Natural killer cell (primary cell): ENCODE measurements around the gene LCNL1. TPM values are rescaled to one million over a fixed set of nuclear protein-coding genes. Genes with fewer than 3 reads are reported as not detected.

Source experiments
- ATAC-seq, 3 donors: fragments of 150-1000 bp in 2 of 3; fragments of 200-7000 bp in 1 of 3; cut with Tn5 transposase; 1 replicate in 1 of 3; 2 replicates in 2 of 3; pipeline ENCODE4 v1.10.0; 2021; ENCODE audit warnings: mild to moderate bottlenecking in 2 of 3, moderate library complexity in 2 of 3
- DNase-seq, 2 donors: peaks; one replicate each; pipeline versions ENCODE4 v3.0.0 to v3.0.0-alpha.2; 2013 to 2021; ENCODE audit warnings: mixed read lengths in 1 of 2
- H3K27ac ChIP-seq: one replicate; pipeline ENCODE4 v1.5.1; 2013; ENCODE audit warnings: mild to moderate bottlenecking, low read length
- H3K27me3 ChIP-seq: one replicate; pipeline ENCODE4 v1.6.1; 2013; ENCODE audit warnings: low read length; ENCODE audit not compliant: control insufficient read depth, insufficient read depth
- H3K36me3 ChIP-seq: one replicate; pipeline ENCODE4 v1.6.1; 2013; ENCODE audit warnings: low read length; ENCODE audit not compliant: control insufficient read depth, insufficient read depth
- H3K4me1 ChIP-seq: one replicate; pipeline ENCODE4 v1.6.1; 2013; ENCODE audit warnings: low read length; ENCODE audit not compliant: control insufficient read depth, insufficient read depth
- H3K4me3 ChIP-seq: one replicate; pipeline ENCODE4 v1.5.1; 2013; ENCODE audit warnings: low read length
- H3K9me3 ChIP-seq: one replicate; pipeline ENCODE4 v1.6.1; 2013; ENCODE audit warnings: low read length; ENCODE audit not compliant: control insufficient read depth, insufficient read depth
- H3K27ac Mint-ChIP-seq, 2 donors: one replicate each; pipeline ENCODE4 v1.8.0; 2022; ENCODE audit warnings: mild to moderate bottlenecking in 2 of 2, mixed read lengths in 2 of 2, moderate library complexity in 1 of 2
- H3K27me3 Mint-ChIP-seq, 2 donors: one replicate each; pipeline ENCODE4 v1.8.0; 2022; ENCODE audit warnings: low read depth in 2 of 2, mixed read lengths in 2 of 2
- H3K36me3 Mint-ChIP-seq: one replicate; pipeline ENCODE4 v1.8.0; 2022; ENCODE audit warnings: mixed read lengths
- H3K4me1 Mint-ChIP-seq, 2 donors: one replicate each; pipeline ENCODE4 v1.8.0; 2022; ENCODE audit warnings: mixed read lengths in 2 of 2
- H3K4me3 Mint-ChIP-seq: one replicate; pipeline ENCODE4 v1.8.0; 2022; ENCODE audit warnings: mild to moderate bottlenecking, moderate library complexity, mixed read lengths
- H3K9me3 Mint-ChIP-seq, 2 donors: one replicate each; pipeline ENCODE4 v1.8.0; 2022; ENCODE audit warnings: mixed read lengths in 2 of 2
- WGBS: methylation state at CpG from one replicate; pipeline ENCODE4 v1.1.7; 2013; ENCODE audit warnings: missing lambda C conversion rate; ENCODE audit not compliant: insufficient coverage; 5-methylcytosine and 5-hydroxymethylcytosine counted together
- intact Hi-C: fragments of 100-400 bp; cut with micrococcal nuclease; formaldehyde crosslinking; loops from one replicate; pipeline ENCODE4 v1.14.2; 2022
- total RNA-seq, 4 donors: library from RNA; stranded (reverse); fragments of 120-200 nt in 1 of 4; gene quantifications; one replicate each; pipeline versions ENCODE4 v1.2.3 to v1.2.4, GENCODE V29; 2013 to 2022
- TF ChIP-seq, protein P1 (sequence below): fragments of 200-600 bp; IDR thresholded peaks from one replicate; pipeline ENCODE4 v1.8.0; 2022; ENCODE audit warnings: antibody characterized with exemption

The LCNL1 gene
- total RNA-seq, 3 donors from 2014 or later (not counting 1 experiment from before 2014, with no cell fraction given): 4.9 to 8.4 (median 8.2) TPM

DNA sequence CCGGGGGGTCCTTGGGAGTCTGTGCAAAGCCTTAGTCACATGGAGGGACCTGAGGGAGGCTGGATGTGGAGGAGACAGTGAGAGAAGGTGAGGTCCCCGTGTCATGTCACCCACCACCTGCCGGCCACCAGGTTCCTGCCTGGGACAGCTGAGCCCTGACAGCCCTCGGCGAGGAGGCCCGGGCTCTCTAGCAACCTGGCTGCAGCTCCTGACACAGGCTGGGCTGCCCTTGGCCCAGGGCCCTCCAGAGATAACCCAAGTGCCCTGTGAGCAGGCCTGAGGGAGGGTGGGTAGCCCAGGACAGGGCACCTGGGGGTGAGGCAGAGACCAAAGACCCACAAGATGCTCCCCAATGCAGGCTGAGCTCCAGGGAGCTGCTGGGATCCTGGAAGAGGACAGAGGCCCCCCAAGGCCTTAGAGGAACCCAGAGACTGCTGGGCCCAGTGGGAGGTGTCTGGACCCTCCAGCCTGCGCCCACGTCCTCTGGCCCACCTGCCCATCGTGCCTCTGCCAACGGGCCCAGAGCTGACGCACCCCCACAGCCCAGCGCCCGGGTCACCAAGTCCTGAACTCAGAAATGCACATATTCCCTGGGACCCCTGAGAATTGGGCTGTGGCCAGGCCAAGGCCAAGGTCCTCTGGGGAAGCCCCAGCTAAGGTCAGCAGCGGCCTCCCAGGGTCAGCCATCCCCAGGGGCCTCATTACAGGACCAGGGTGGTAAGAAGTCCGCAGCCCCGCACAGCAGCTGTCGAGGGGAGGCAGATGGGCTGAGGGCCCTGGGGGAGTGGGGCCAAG, 14.3 kb upstream of the LCNL1 start:
- Histone ChIP-seq H3K4me1 (peaks cover 45% of the 10 kb centered on the region), H3K27me3 (no peaks in the 10 kb centered on the region), H3K36me3 (no peaks in the 10 kb centered on the region), H3K9me3 (no peaks in the 10 kb centered on the region), H3K27ac (no peak overlapping the region), H3K4me3 (no peak overlapping the region)
- Mint-ChIP-seq H3K27me3 (no peaks in the 10 kb centered on the region), H3K36me3 (no peaks in the 10 kb centered on the region), H3K4me3 (peak overlapping the region; percentile 21), H3K27ac (no peak overlapping the region), H3K4me1 (peaks cover 17 to 22% of the 10 kb centered on the region in 2 donors), H3K9me3 (no peaks in the 10 kb centered on the region)
- DNase-seq (no peak), ATAC-seq (no peak)
- TF ChIP-seq, protein P1, sequence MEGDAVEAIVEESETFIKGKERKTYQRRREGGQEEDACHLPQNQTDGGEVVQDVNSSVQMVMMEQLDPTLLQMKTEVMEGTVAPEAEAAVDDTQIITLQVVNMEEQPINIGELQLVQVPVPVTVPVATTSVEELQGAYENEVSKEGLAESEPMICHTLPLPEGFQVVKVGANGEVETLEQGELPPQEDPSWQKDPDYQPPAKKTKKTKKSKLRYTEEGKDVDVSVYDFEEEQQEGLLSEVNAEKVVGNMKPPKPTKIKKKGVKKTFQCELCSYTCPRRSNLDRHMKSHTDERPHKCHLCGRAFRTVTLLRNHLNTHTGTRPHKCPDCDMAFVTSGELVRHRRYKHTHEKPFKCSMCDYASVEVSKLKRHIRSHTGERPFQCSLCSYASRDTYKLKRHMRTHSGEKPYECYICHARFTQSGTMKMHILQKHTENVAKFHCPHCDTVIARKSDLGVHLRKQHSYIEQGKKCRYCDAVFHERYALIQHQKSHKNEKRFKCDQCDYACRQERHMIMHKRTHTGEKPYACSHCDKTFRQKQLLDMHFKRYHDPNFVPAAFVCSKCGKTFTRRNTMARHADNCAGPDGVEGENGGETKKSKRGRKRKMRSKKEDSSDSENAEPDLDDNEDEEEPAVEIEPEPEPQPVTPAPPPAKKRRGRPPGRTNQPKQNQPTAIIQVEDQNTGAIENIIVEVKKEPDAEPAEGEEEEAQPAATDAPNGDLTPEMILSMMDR: no peak
- intact Hi-C loops: no loop called here
- WGBS: 91% methylated on average over 17 of the region's 17 CpGs

DNA sequence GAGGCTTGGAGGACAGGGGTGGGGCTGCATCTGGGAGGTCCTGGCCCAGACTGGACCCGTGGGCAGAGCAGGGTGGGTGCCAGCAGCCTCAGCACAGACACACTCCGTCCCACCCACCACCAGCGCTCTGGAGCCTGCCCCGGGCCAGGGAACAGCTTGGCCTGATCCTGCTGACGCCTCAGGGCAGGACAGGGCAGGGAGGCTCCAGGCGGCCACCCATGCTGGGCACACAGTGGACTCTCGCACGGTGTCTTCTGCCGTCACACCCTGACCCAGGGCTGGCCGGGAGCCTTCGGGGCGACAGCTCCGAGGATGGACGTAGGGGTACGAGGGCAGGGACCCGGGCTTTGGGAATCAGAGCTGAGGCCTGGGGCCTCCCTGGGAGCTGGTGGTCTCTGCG, 13.6 kb upstream of the LCNL1 start:
- TF ChIP-seq, protein P1: no peak
- WGBS: 89% methylated on average over 17 of the region's 17 CpGs
- DNase-seq (no peak), ATAC-seq (no peak)
- H3K9me3 Mint-ChIP-seq: no peaks in the 10 kb centered on the region
- peaks cover 45% of the 10 kb centered on the region for H3K4me1 ChIP-seq
- intact Hi-C loops: no loop called here
- no peaks in the 10 kb centered on the region for H3K36me3 ChIP-seq
- peaks cover 17 to 27% of the 10 kb centered on the region in 2 donors for H3K4me1 Mint-ChIP-seq
- H3K36me3 Mint-ChIP-seq: no peaks in the 10 kb centered on the region
- no peak overlapping the region for H3K27ac Mint-ChIP-seq
- no peaks in the 10 kb centered on the region for H3K9me3 ChIP-seq
- no peaks in the 10 kb centered on the region for H3K27me3 Mint-ChIP-seq
- H3K4me3 ChIP-seq: no peak overlapping the region
- no peak overlapping the region for H3K4me3 Mint-ChIP-seq
- no peak overlapping the region for H3K27ac ChIP-seq
- no peaks in the 10 kb centered on the region for H3K27me3 ChIP-seq

DNA sequence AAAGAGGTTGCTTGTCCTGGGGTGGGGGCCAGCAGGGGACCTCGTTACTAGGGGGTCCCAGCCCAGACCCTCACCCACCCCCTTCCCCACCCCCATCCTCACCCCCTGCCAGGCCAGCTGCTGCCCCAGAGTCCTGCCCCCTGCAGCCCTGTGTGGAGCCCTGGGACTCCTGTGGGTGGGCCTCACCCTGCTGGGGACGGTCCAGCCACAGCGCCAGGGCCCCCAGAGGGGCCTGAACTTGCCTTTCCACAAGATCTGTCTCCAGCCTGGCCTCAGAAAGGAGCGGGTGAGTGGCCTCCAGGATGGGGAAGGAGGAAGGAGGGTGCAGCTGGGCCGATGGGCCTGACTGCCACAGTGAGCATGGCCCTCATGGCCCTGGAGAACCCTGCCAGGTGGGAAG, 13.0 kb upstream of the LCNL1 start:
- peaks cover 45% of the 10 kb centered on the region for H3K4me1 ChIP-seq
- H3K4me3 ChIP-seq: no peak overlapping the region
- ATAC-seq (no peak), DNase-seq (no peak)
- no peaks in the 10 kb centered on the region for H3K27me3 ChIP-seq
- no peaks in the 10 kb centered on the region for H3K9me3 ChIP-seq
- H3K36me3 ChIP-seq: no peaks in the 10 kb centered on the region
- Mint-ChIP-seq H3K36me3 (no peaks in the 10 kb centered on the region), H3K27me3 (no peaks in the 10 kb centered on the region), H3K9me3 (no peaks in the 10 kb centered on the region), H3K4me3 (no peak overlapping the region), H3K4me1 (peaks cover 12 to 26% of the 10 kb centered on the region in 2 donors), H3K27ac (no peak overlapping the region)
- TF ChIP-seq, protein P1: no peak
- intact Hi-C loops: no loop called here
- no peak overlapping the region for H3K27ac ChIP-seq
- WGBS: 86% methylated on average over 4 of the region's 5 CpGs

DNA sequence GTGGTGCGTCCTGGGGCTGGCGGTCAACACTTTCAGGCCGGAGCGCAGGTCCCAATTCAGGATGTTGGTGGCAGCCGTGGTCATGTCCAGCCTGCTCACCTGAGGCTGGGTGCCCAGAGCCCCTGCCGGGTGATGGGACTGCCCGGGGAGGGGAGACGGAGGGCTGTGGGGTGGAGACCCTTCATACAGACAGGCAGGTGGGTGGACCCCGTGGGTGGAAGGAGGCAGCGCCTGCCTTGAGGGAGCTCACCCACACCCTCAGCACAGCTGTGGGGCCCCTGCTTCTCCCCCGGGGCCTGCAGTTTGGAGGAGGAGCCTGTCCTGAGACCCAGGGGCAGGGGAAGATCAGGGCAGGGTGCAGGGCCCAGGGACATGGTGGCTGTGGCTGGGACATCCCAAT, 12.4 kb upstream of the LCNL1 start:
- ATAC-seq (no peak), DNase-seq (no peak)
- Histone ChIP-seq H3K27me3 (no peaks in the 10 kb centered on the region), H3K9me3 (no peaks in the 10 kb centered on the region), H3K4me1 (peaks cover 45% of the 10 kb centered on the region), H3K4me3 (no peak overlapping the region), H3K36me3 (no peaks in the 10 kb centered on the region), H3K27ac (no peak overlapping the region)
- 70% methylated on average over 11 of the region's 11 CpGs for WGBS
- H3K27me3 Mint-ChIP-seq: no peaks in the 10 kb centered on the region
- no peaks in the 10 kb centered on the region for H3K9me3 Mint-ChIP-seq
- H3K4me1 Mint-ChIP-seq: peaks cover 14 to 31% of the 10 kb centered on the region in 2 donors
- TF ChIP-seq, protein P1: no peak
- no peak overlapping the region for H3K27ac Mint-ChIP-seq
- intact Hi-C loops: no loop called here
- H3K4me3 Mint-ChIP-seq: no peak overlapping the region
- H3K36me3 Mint-ChIP-seq: no peaks in the 10 kb centered on the region
